NCI-H2107 (cell line): ENCODE measurements around the gene SPEG.

ENCODE experiments used
- DNase-seq: peaks from one replicate; lab custom pipeline; 2025; lab: John Stamatoyannopoulos, UW

Gene SPEG

DNA sequence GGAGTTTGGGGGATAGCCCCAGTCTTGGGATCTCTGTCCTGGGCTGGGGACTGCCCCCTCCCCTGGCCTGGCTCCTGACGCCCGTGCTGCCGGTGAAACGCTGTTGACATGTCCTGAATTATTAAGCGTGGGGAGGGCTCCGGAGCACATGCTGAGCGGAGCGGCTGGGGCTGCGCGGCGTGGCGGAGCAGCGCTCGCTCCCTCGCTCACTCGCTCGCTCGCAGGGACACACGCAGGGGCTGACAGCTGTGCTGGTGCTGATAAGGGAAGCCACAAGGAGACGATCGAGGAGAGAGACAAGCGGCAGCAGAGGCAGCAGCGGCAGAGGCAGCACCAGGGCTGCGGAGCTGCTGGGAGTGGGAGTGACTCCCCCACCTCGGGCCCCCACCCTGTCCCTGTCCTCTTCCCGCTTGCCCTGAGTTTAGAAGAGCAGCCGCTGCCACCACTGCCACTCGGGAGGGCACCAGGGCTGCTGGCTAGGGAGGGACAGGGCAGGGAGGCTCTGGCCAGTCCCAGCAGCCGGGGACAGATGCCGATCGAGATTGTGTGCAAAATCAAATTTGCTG is 79.6 kb downstream of the SPEG start, which contains the start of gene ASIC4:
ASIC4 (plus strand) TSS at position 287 of the 566 bp plus-strand sequence; CDS start at position 530, 243 bp downstream.
- no peak for DNase-seq

DNA sequence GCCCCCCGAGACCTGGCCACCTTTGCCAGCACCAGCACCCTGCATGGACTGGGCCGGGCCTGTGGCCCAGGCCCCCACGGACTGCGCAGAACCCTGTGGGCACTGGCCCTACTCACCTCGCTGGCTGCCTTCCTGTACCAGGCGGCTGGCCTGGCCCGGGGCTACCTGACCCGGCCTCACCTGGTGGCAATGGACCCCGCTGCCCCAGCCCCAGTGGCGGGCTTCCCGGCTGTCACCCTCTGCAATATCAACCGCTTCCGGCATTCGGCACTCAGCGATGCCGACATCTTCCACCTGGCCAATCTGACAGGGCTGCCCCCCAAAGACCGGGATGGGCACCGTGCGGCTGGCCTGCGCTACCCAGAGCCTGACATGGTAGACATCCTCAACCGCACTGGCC is 80.2 kb downstream of the SPEG start:
- DNase-seq, result no peak

GRCh38 chr2:219515874-219516629 is 81.4 kb downstream of the SPEG start:
- DNase-seq, result no peak

DNA sequence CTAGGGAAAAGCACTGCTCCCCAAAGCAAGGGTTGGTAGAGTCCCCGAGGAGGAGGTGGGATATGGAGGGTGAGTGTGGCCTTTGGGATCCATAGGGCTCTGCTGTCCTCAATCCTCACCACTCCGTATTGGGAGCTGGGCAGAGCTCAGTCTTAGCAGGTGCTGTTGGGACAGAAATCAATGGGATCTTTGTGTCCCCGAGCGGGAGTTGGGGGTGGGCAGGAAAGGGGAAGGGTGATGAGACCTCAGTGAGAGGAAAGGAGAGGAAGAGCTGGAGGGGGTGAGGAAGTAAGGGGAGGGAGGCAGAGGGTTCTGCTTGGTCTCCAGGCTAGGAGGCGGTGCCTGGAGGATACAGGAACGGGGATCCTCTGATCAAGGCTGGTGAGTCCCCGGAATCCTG is 82.2 kb downstream of the SPEG start:
- no peak for DNase-seq

DNA sequence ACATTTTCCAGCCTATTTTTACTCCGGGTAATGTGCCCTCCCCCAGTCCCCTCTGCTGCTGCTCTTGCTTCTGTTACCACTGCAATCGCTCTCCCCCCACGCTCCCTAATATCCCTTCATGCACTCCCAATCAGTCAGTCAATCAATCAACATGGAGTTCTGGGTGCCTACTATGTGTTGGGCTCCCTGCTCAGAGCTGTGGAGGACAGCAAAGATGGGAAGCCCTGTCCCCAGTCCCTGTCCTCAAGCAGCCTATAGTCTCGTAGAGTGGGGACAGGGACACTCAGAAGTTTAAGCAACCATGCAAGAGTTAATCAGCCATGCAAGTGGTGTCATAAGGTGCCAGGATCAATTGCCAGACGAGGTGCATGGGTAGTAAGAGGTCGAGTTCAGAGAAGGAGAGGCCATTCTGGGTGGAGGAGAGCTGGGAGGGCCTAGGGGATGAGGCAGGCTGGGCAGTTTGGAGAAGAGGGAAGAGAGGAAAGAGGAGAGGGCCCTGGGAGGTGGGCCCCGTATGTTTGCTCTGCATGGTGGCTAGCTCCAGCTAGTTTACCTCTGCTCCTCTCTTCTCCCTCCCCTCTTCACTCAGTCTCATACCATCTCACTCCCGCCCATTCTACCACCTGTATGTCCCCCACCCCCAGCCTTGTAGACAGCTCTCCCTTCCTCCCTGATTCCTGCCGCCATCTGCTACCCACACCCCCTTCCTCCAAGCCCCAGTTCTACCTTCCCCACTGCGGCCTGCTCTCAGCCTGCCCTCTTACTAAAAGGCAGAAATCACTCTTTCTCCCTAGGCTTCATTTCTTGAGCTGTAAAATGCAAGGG is 83.5 kb downstream of the SPEG start:
- DNase-seq, result no peak

GRCh38 chr2:219519526-219519916 is 84.9 kb downstream of the SPEG start:
- DNase-seq, result no peak

GRCh38 chr2:219520079-219520478 is 85.4 kb downstream of the SPEG start:
- no peak for DNase-seq

DNA sequence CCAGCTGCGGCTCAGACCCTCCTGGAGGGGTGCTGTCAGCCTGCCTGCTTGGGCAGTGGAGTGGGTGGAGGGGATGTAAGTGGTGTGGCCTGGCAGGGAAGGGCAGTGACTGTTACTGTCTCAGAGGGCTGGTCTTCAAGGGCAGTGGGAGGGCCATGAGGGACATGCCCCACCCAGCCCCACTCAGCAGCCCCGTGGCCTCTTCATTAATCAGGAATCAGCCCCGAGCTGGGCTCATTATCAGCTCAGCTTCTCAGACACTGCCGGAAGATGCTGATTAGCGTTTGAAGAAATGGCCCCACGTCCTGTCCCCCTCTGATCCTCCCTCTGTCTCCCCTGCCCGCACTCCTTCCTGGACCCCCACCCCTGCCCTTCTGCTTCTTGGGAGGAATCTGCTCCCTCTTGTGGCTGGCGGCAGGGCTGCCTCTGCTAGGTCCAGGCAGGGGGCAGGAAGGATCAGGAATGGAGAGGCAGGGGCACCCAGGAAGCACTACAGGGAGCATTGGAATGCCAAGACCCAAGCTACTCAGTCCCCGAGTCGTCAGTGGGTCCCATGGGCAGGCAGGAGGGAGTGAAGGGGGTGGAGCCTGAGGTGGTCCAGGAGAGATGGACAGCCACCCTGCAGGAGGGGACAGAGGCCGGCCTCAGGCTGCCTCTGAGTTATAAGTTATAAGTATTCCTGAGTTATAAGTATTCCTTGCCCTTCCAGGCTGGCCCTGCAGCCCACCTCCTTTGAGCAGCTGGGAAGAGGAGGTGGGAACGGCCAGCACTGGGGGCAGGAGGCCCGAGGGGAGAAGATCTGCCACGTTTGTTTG is 86.6 kb downstream of the SPEG start:
- no peak for DNase-seq

DNA sequence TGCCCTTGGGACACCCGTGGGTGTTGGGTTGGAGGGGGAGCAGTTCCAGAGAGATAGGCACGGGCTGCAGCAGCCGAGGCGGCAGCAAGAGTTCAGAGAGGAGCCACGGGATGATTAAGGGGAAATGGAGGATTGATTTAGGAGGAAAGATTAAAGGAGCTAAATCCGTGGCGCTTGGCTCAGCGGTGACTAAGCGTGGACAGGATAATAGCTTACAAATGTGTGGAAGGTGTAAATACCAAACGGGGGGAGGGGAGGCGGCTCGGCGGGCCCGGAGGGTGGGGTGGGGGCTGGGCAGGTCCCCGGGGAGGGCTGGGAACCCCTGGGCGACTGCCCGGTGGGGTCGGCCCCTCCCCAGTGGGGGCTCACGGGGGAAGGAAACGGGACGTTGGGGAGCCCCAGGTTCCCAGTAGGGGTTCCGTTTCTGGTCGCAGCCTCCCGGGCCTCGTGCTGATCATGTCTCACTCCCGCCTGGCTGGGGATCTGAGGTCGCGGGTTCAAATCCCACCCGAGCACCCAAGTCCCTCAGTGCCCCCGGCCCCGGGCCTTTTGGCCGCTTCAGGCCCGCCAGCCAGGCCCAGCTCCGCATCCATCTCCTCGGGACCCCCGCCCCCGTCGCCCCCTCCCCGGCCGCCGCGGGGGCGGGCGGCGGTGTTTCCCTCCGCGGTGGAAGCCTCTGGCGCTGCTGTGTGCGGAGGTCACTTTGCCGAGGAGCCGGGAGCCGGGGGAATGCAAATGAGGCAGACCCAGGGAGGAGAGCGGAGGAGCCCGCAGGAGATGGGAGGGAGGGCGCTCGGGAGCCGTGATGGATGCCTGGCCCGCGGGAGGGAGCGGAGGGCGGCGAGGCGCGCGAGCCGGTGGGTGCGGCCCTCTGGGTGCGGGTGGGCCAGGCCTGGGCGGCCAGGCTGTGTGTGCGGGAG is 87.7 kb downstream of the SPEG start:
- no peak for DNase-seq

GRCh38 chr2:219523031-219523671 is 88.5 kb downstream of the SPEG start:
- no peak for DNase-seq

- DNase-seq, result no peak
Measured at GRCh38 chr2:219524817-219525216, 90.2 kb downstream of the SPEG start.

DNA sequence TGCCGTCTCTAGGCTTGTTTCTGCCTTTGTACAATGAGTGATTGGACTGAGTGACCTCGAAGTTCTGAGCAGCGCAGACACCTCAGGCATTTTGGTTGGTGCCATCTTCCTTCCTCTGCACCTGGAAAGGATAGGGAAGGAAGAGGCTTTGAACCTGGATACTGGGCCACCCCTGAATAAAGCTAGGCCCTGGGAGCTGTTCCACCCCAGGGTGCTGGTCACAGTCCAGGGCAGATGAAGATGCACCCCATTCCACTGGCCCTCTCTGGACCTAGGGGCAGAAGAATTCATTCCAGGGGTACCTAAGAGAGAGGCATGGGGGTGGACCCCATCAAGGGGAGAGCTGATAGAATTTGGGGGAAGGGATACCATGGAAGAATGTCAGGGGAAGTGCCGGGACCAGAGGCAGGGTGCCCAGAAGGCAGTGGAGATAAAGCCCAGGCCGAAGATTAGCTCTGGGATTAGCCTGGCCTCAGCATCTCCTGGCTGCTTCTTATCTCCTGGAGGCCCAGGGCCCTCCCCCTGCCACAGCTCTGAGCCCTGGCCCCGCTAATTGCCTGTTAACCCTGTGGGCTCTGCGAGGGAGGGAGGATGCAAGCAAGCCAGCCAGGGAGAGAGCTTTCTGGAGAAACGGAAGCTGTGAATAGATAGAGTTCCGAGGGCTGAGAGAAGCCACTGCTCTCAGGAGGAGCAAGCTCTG is 91.0 kb downstream of the SPEG start:
- no peak for DNase-seq

- DNase-seq, result no peak
Measured at GRCh38 chr2:219526320-219527075, 91.9 kb downstream of the SPEG start.

DNA sequence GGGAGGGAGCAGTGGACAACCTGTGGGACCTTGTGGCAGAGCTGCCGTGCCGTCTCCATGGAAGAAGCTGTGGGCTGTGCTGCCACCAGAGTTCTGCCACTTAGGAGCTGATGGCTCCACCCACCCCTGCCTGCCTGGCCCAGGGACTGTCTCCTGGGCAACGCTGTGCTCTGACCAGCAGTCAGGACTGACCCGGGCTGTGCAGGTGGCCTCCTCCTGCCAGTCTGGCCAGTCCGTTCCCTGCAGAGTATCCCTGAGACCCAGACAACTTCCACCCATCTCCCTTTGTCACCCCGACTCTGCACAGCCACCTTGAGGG is 92.4 kb downstream of the SPEG start:
- DNase-seq, result no peak

DNA sequence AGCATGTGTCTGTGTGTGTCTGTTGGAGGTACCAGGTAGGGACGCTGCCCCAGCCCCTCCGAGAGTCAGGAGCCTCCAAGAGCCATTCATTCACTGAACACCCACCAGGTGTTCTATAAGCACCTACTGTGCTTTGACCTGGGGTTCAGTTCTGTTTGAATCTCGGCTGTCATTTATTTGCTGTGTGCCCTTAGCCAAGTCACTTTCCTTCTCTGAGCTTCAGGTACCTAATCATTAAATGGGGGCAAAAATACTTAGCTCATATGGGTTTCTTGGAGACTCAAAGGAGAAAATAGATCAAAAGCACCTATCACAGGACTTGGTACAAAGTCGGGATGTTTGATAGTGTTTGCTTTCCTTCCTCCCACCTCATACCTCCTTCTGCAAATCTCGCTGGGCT is 92.8 kb downstream of the SPEG start:
- DNase-seq, result no peak

GRCh38 chr2:219530048-219530963 is 95.7 kb downstream of the SPEG start:
- peak; percentile 60 for DNase-seq

- no peak for DNase-seq
Measured at GRCh38 chr2:219531639-219532377, 97.2 kb downstream of the SPEG start.

GRCh38 chr2:219532378-219532649 is 97.7 kb downstream of the SPEG start:
- no peak for DNase-seq
